Astrocyte of the cerebellum (primary cell): ENCODE measurements around the gene MYH11.

Experiments used
- DNase-seq: peaks from one replicate; pipeline ENCODE4 v3.0.0-alpha.2; 2011; ENCODE audit warnings: low read depth
- H3K4me3 ChIP-seq: 2 replicates; pipeline ENCODE4 v1.5.1; 2011; ENCODE audit warnings: mild to moderate bottlenecking, low read depth, low read length, moderate library complexity
- CTCF ChIP-seq: IDR thresholded peaks from 2 replicates; pipeline ENCODE4 v1.5.1; 2012; ENCODE audit warnings: low read length, low read depth, moderate library complexity, mild to moderate bottlenecking; ENCODE audit errors: missing control alignments
- in situ Hi-C: cut with HindIII; loops from 2 replicates; pipeline ENCODE4 v1.10.0; 2017; ENCODE audit warnings: low sequenced_read_pairs

Gene MYH11

GRCh38 chr16:15866451-15866850 is 9.6 kb upstream of the MYH11 start:
- TF ChIP-seq CTCF: no peak
- in situ Hi-C loops: loop anchor here (5.0 kb wide), 1 partner anchor 241 kb away; no protein-coding TSS in a partner anchor
- DNase-seq: no peak
- H3K4me3 ChIP-seq: no peak overlapping the region

GRCh38 chr16:15865742-15866141 is 8.9 kb upstream of the MYH11 start:
- no peak overlapping the region for H3K4me3 ChIP-seq
- no peak for TF ChIP-seq CTCF
- in situ Hi-C loops: loop anchor here (5.0 kb wide), 1 partner anchor 242 kb away; no protein-coding TSS in a partner anchor
- DNase-seq: peak; percentile 67

GRCh38 chr16:15864939-15865338 is 8.1 kb upstream of the MYH11 start:
- in situ Hi-C loops: loop anchor here (5.0 kb wide), 1 partner anchor 242 kb away; no protein-coding TSS in a partner anchor

GRCh38 chr16:15861996-15862395 is 5.2 kb upstream of the MYH11 start:
- TF ChIP-seq CTCF: no peak
- DNase-seq: no peak
- in situ Hi-C loops: no loop called here
- no peak overlapping the region for H3K4me3 ChIP-seq

More at GRCh38 chr16:15864939-15865338, 8.1 kb upstream of the MYH11 start:
- no peak for TF ChIP-seq CTCF
- no peak overlapping the region for H3K4me3 ChIP-seq
- no peak for DNase-seq

- in situ Hi-C loops: no loop called here
Observed at GRCh38 chr16:15858921-15859668, 2.3 kb upstream of the MYH11 start.

GRCh38 chr16:15857724-15858560 is 1.1 kb upstream of the MYH11 start:
- no peak for TF ChIP-seq CTCF
- in situ Hi-C loops: no loop called here
- peak overlapping the region; percentile 39 for H3K4me3 ChIP-seq
- no peak for DNase-seq

More at GRCh38 chr16:15858921-15859668, 2.3 kb upstream of the MYH11 start:
- no peak for DNase-seq
- H3K4me3 ChIP-seq: no peak overlapping the region
- TF ChIP-seq CTCF: no peak
